Measurements from ENCODE around the gene SPRN. TPM values are rescaled to one million over a fixed set of nuclear protein-coding genes. Genes with fewer than 3 reads are reported as not detected.
"Not testable (repeated sequence)": the region's sequence is repeated elsewhere in the genome, so short reads cannot be mapped to it uniquely, and the experiment has no call there.

Gene SPRN, protein sequence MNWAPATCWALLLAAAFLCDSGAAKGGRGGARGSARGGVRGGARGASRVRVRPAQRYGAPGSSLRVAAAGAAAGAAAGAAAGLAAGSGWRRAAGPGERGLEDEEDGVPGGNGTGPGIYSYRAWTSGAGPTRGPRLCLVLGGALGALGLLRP
- not detected for total RNA-seq

DNA sequence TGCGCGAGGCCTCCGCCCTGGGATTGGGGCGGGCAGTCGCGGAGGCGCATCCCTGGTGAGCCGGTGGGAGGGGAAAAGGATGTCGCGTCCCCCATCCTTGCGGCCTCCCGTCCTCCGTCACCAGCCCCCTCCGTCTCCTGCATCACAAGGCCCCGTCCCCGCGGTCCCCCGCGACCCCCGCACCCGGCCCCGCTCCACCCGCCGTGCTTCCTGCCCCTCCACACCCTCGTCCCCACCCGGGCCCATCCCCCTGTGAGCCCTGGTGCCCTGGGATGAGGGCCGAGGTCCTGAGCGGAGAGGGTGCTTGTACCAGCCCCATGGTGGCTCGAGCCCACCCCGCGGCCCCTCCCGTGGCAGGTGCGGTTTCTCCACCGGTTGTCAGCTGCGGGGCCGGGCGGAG lies at the start of gene SPRN:
SPRN (minus strand) TSS at position 25 of the 400 bp plus-strand sequence. CDS start 944 bp downstream, outside the sequence.
- DNase-seq, result not testable (repeated sequence)

DNA sequence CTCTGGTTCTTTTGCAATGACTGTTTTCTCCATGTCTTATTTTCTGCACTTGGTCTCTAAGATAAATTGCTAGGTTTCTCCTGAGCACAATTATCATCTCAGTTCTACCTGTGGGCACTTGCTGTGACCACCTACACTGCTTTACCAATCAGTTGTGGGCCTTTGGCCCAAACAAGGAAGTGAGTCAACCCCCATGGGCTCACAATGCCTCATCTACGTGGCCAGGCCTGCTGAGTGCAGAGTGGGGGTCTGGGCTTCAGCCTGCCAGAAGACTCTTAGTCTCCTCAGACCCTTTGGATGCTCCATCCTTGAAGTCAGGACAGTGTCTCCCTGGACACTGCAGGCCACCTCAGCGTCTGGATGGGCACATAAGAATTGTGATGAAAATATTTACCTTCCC lies 49.6 kb upstream of the SPRN start:
- no peak for DNase-seq

DNA sequence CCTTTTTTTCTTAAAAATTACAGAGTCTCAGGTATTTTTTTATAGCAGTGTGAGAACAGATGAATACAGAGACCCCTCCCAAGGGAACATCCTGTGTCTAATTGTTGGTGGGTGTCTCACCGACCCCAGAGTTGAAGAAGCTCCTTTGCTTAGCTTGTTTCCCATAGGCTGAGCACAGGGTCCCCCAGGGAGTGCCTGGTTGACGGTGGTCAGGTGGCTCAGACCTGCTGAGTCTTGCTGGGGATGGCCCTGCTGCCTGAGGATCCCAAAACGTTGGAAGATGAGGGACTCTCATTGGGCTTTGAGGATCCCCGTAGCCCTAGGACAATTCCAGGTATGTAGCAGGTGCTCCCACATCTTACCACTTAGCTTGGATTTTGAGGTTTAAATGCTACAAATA lies 48.8 kb upstream of the SPRN start:
- no peak for DNase-seq

DNA sequence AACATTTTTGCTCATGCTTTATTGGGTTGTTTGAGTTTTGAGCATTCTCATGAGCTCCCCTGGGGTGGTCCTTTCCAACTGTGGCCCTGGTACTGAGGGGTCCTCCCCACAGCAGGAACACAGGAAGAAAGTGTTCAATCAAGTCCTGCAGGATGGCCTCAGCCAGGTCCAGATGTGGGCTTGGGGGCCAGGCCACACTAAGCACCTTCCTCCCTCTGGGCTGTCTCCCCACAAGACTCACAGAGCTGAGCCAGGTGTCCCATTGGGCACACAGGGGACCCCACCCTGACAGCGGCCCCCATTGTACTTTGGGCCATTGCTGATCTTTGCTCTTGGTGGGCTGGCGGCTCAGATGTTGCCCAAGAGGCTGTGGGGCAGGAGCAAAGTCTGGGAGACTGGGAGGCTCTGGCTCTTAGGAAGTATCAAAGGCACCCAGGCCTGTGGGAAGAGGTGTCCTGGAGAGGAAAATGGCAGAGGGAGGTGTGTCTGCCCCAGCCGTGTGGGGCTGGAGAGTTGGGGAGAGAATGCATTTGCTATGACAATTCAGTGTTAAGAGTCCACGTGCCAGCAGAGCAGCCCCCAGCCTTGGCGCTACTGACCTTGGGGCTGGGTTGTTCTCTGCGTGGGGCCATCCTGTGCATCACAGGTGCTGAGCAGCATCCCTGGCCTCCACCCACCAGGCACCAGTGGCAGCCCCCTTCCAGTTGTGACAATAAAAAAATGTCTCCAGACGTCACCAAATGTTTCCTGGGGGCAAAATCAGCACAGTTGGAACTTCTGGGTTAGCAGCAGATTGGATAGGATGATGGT lies 47.1 kb upstream of the SPRN start:
- no peak for DNase-seq

DNA sequence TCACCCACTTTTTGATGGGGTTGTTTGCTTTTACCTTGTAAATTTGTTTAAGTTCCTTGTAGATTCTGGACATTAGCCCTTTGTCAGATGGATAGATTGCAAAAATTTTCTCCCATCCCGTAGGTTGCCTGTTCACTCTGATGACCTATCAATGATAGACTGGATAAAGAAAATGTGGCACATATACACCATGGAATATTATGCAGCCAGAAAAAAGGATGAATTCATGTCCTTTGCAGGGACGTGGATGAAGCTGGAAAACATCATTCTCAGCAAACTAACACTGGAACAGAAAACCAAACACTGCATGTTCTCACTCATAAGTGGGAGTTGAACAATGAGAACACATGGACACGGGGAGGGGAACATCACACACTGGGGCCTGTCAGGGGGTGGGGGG lies 44.8 kb upstream of the SPRN start:
- not testable (repeated sequence) for DNase-seq

DNA sequence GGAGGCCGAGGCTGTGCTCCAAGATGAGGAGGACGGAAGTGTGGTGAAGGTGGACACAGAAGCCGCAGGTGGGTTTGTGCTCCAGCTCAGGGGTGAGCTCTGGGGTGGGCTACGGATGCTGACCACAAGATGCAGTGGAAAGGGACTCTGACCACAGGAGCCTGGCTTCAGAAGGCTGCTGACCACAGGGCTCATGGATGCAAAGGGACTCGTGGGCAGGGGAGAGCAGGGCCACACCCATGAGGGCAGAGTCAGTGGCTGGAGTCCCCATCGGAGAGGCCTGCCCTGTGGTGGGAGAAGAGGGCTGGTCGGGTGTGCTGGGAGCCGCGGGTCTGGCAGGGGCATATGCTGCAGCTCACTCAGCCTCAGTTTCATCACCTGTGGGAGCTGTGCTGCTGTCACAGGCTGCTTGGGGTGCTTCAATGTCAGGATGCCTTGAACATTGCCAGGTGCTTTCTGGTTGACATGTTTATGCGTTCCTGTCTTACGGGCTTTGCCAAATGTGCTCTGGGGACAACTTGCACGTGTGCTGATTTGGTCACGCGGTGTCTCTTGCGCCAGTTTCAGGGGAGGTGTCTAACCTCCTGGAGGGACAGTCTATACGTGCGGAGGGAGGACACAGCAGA lies 43.0 kb upstream of the SPRN start:
- DNase-seq, result no peak

DNA sequence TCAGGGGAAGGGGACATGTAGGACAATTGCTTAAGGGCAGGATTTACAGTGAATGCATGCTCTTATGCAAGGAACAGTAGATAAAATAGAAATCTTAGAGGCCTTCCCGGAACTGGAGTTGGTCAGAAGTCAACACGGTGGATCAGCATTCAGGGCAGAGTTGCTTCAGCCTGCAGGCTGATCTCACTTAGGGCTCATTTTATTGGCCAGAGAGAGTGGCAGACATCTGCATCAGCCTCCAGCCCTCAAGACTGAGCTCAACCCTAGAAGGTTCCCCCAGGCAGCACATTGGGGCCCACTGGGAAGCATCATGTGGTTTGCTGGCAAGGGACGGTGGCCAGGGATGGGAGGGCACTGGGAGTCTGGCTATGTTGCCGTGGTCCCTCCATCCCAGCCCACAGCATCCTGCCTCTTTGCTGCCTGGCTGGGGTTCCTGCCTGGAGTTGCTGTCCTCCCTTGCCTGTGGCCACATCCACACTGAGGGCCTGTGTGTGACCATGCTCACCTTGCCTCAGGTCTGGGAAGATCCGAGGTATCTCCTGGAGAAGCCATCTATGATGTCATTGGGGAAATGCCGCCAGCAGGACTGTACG lies 42.4 kb upstream of the SPRN start:
- DNase-seq, result no peak

DNA sequence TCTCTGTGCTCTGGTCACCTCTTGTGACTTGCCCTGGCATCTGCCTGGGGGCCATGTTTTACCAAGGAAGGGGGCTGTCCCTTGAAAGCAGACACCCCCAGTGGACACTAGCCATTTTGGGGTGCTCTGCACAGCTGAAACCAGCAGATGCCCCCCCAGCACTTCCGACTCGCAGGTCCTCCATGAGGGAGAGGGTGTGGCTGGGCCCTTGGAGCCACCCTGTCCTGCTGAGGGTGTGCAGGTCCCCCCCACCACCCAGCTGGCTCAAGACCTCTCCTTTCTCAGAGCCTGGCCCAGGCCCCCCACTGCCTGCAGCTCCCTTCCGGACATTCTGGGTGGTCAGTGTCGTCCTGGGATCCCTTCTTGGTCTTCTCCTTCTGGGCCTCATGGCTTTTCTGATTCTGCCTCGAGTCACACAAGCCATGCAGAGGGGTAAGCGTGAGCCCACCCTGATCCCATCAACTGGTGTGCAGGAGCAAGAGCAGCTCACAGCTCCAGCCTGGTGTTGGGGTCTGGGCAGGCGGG lies 41.6 kb upstream of the SPRN start:
- DNase-seq, result no peak

DNA sequence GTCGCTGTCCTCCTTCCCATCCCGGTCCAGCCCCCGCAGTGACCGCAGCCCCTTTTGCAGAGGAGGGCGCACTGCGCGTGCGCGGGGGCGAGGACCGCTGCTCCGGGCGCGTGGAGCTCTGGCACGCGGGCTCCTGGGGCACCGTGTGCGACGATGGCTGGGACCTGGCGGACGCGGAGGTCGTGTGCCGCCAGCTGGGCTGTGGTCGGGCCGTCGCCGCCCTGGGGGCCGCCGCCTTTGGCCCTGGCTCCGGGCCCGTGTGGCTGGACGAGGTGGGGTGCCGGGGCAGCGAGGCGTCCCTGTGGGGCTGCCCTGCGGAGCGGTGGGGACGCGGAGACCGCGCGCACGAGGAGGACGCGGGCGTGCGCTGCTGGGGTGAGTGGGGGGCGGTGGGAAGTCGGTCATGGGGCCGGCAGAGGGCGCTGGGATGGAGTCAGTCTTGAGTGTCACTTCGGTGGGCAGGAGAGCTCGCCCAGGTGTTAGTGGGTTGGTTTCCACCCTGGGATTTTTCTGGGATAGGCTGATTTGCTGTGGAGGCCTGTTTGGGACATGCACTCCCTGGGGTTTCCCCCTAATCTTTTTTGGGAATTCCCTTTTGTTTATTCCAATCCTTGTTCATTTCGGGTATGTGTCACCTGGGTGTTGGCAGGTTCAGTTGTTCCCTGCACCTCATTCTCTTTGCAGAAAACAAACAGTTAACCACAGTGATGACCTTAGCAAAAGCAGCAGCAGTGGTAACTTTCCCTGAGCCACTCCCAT lies 40.9 kb upstream of the SPRN start:
- no peak for DNase-seq

DNA sequence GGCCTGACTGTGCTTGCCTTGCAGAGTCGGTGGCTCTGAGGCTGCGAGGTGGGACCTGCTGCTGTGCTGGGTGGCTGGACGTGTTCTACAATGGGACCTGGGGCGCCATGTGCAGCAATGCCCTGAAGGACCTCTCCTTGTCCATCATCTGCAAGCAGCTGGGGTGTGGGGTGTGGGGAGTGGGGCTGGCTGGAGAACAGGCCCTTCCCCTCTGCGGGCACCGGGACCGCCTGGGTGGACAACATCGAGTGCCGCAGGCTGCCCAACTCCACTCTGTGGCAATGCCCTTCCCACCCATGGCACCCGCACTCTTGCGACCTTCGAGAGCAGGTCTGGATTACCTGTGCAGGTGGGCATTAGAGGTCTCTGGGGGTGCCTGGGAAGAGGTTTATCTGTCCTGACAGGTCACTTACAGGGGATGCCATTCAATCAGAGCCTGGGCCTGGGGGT lies 40.2 kb upstream of the SPRN start:
- no peak for DNase-seq

DNA sequence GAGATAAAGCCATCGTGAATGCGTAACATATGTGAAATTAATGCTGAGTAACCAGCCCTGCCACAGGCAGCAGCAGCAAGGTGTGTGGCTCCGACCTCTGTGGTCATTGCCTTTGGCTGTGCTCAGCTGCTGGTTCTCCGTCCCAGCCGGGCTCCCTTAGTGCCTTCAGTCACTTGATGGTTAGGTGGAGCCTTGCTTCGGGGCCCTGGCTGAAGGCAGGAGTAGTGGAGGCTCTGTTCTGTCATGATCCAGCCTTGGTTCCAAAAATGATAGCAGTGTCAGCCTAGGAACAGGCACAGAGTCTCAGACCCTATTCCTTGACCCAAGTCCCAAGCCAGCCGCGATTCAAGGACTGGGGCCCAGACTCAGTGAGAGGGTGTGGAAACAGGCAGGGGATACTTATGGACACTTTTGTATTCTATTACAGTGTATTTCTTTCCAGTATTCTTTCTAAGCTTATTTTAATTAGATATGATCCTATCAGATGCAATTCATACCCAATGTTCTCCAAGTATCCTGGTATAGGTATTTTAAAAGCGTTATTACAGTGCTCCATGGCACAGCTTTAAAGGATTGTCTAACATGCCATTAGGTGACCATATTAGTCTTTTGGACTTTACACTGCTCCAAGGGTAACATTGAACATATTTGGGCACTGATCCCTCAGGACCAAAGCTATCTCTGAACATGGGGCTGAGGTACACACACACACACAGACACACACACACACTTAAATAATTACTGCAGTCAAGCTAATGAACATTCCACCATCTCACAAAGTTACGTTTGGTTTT lies 38.3 kb upstream of the SPRN start:
- no peak for DNase-seq

DNA sequence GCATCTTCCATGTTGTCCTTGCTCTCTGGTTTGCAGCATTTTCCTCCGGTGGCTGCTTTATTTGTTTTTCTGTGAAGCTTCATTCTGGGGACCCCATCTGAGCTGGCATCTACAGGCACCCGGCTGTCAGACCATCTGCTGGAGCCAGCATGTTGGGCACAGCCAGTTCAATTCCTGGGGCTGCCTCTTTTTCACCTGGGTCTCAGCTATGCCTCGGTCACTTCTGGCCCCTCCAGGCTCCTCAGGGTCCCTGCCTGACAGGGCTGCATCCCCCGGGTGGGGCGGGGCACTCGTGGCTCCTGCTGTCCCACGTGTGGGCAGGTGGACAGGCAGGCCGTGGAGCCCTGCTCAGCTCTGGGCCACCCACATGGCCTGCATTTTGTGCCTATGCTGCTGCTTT lies 37.4 kb upstream of the SPRN start:
- no peak for DNase-seq

DNA sequence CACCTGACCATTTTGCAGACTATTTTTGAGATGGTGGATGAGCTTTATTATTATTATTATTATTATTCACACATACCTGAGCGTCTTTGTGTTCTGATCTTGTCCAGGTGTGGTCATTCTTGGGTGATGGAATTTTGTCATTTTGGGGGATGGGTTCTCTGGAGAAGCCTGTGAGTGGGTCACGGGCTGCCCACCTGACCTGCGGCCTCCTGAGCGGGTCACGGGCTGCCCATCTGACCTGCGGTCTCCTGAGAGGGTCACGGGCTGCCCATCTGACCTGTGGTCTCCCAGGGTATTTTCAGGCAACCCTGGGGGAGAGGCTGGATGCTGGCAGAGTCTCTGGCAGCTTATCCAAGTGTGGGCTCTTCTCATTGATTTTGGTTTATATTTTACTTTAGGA lies 36.6 kb upstream of the SPRN start:
- no peak for DNase-seq

DNA sequence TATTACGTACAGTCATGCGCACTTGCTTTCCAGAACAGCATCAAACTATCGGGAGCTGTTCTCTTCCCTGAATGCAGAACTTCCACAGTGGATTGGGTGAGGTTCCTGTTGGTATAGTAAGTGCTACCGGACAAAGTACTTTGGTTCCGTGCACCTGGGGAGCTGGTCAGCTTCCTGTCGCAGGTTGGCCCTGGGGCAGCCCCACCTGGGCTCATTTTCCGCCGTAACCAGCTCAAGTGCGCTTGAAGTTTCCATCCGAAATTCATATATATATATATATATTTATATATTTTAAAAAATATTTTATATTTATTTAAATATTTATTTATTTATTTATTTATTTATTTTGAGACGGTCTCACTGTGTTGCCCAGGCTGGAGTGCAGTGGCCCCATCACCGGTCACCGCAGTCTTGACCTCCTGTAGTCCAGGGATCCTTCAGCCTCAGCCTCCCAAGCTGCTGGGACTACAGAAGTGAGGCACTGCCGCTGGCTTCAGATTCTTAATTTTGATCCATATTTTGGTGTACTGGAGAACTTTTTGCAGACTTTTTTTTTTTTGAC lies 35.9 kb upstream of the SPRN start:
- DNase-seq, result no peak

DNA sequence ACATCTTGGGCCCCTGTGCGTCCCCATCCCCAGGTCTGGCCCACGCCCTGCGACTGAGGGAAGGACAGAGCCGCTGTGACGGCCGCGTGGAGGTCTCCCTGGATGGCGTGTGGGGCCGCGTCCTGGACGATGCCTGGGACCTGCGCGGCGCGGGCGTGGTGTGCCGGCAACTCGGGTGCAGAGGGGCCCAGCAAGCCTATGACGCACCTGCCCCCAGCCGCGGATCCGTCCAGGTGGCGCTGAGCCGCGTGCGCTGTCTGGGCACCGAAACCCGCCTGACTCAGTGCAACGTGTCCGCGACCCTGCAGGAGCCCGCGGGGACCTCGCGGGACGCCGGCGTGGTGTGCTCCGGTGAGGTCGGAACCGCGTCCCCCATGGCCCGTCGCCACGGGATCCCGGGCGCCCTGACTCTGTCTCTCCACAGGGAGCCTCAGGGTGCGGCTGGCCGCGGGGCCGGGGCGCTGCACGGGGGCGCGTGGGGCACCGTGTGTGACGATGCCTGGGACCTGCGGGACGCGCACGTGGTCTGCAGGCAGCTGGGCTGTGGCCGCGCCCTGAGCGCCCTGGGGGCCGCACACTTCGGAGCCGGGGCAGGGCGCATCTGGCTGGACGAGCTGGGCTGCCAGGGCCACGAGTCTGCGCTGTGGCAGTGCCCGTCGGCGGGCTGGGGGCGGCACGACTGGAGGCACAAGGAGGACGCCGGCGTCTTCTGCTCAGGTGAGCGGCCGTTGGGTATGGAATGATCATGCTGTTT lies 35.2 kb upstream of the SPRN start:
- no peak for DNase-seq

DNA sequence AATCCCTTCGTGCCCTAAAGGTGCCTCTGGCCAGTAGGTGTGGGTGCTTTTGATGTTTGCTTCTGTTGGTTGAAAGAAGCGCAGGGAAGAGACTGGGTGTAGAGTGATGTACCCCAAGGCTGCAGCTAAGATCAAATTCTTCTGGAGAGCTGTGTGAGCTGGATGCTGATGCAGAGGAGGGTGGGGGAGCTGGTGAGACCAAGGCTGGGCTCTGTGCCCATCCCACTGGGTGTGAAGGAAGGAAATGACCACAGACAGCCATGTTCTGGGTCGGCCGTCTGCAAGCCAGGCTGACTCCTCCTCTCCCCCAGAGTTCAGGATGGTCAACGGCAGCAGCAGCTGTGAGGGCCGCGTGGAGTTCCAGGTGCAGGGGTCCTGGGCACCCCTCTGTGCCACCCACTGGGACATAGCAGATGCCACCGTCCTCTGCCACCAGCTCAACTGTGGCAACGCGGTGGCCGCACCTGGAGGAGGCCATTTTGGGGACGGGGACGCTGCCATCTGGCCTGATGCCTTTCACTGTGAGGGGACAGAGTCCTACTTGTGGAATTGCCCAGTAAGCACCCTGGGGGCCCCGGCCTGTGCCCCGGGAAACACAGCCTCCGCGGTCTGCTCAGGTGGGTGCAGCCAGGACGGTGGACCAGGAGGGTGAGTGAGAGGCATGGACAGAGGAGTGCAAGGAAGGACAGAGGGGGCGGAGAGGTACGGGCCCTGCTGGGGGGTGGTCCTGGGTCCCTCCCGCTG lies 34.5 kb upstream of the SPRN start:
- no peak for DNase-seq

DNA sequence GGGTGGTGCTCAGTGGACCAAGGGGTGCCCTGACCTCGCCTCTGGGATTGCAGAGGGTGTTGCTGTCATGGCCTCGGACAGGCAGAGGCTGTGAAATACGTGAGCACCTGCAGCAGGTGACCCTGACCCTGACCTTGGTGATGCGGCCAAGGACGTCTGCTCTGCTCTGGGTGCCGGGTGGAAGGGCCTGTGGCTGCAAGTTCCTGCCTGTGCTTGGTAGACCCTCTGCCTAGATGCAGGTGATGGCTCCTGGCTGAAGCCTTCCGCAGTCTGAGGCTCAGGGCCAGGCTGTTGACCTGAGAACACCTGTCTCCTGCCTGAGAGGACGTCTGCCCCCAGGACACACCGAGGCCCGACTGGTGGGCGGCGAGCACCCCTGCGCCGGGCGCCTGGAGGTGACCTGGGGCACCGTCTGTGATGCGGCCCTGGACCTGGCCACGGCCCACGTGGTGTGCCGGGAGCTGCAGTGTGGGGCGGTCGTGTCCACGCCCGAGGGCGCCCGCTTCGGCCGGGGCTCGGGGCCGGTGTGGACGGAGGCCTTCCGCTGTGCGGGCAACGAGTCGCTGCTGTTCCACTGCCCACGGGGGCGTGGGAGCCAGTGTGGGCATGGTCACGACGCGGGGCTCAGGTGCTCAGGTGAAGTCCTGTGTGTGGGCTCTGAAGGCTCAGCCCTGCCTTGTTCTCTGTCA lies 33.7 kb upstream of the SPRN start:
- DNase-seq, result no peak

DNA sequence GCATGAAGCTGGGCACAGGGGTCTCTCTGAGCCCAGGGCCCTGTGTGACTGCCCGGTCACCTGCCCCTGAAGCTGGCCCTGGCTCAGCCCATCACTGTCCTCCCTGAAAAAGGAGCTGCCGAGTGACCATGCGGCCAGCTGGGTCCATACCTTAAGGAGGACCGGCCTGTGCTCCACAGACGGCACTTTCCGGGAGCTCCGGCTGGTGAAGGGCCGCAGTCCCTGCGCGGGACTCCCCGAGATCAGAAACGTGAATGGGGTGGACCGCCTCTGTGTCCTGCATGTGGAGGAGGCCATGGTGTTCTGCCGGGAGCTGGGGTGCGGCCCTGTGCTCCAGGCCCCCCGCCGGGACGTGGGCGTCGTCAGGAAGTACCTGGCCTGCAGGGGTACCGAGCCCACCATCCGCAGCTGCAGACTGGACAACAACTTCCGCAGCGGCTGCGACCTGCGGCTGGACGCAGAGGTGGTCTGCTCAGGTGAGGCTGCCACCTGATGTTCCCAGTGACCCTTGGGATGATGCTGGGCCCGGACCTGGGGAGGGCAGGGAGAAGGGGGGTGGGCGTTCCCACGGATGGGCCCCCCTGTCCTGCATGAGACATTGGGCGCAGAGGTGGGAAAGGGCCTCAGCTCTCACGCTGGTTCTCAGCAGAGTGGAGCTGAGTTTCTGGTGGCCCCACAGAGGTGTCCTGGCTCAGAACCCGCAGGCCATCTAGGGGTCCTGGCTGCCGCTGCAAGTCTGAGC lies 32.8 kb upstream of the SPRN start:
- DNase-seq, result no peak

Measured in effector CD4-positive, alpha-beta T cell (primary cell).